ENCODE data around the gene RIIAD1.
A peak's percentile ranks its signal among the peaks of the same experiment; 100 is the strongest.
"Not testable (repeated sequence)": the region's sequence is repeated elsewhere in the genome, so short reads cannot be mapped to it uniquely, and the experiment has no call there.

Gene RIIAD1

GRCh38 chr1:151737026-151737425, 15.7 kb downstream of the RIIAD1 start:
- DNase-seq (ENCODE audit: low spot score) = no peak

- no peak for DNase-seq (ENCODE audit: low spot score)
Observed at GRCh38 chr1:151737479-151737878, 16.2 kb downstream of the RIIAD1 start.

- no peak for DNase-seq (ENCODE audit: low spot score)
Observed at GRCh38 chr1:151739590-151740355, 18.5 kb downstream of the RIIAD1 start.

- no peak for DNase-seq (ENCODE audit: low spot score)
Observed at GRCh38 chr1:151741516-151741915, 20.2 kb downstream of the RIIAD1 start.

GRCh38 chr1:151756291-151756690, 35.0 kb downstream of the RIIAD1 start:
- peak; percentile 60 for DNase-seq (ENCODE audit: low spot score)

- DNase-seq (ENCODE audit: low spot score) = no peak
Observed at GRCh38 chr1:151759241-151759640, 37.9 kb downstream of the RIIAD1 start.

- DNase-seq (ENCODE audit: low spot score) = peak; percentile 15
Observed at GRCh38 chr1:151760597-151761385, 39.5 kb downstream of the RIIAD1 start.

- DNase-seq (ENCODE audit: low spot score) = peak; percentile 68
Observed at GRCh38 chr1:151762941-151763921, 41.9 kb downstream of the RIIAD1 start, which contains the start of gene MRPL9. MRPL9 (minus strand) TSS chr1:151763496; CDS start chr1:151763479, 17 bp downstream.

- no peak for DNase-seq (ENCODE audit: low spot score)
Observed at GRCh38 chr1:151763990-151764389, 42.7 kb downstream of the RIIAD1 start.

- DNase-seq (ENCODE audit: low spot score) = not testable (repeated sequence)
Observed at GRCh38 chr1:151768351-151769066, 47.2 kb downstream of the RIIAD1 start.

- not testable (repeated sequence) for DNase-seq (ENCODE audit: low spot score)
Observed at GRCh38 chr1:151769270-151769669, 47.9 kb downstream of the RIIAD1 start.

- no peak for DNase-seq (ENCODE audit: low spot score)
Observed at GRCh38 chr1:151773702-151774101, 52.4 kb downstream of the RIIAD1 start.

- DNase-seq (ENCODE audit: low spot score) = no peak
Observed at GRCh38 chr1:151774256-151774922, 53.1 kb downstream of the RIIAD1 start.

GRCh38 chr1:151775894-151776664, 54.8 kb downstream of the RIIAD1 start:
- no peak for DNase-seq (ENCODE audit: low spot score)

GRCh38 chr1:151776665-151777062, 55.3 kb downstream of the RIIAD1 start:
- no peak for DNase-seq (ENCODE audit: low spot score)

GRCh38 chr1:151777317-151777716, 56.0 kb downstream of the RIIAD1 start:
- DNase-seq (ENCODE audit: low spot score) = no peak

Measured in kidney capillary endothelial cell (primary cell).